ENCODE data around the gene CMTM8.
A peak's percentile ranks its signal among the peaks of the same experiment; 100 is the strongest.

The CMTM8 gene

GRCh38 chr3:32258869-32259268, 20.4 kb downstream of the CMTM8 start:
- in situ Hi-C loops (cut with HindIII; ENCODE audit: low pct_ligation_motif_present, low pct_unique_long_range_greater_than_20kb, low sequenced_read_pairs), result no loop called here
- DNase-seq, result no peak

GRCh38 chr3:32261545-32261944, 23.1 kb downstream of the CMTM8 start:
- in situ Hi-C loops (cut with HindIII; ENCODE audit: low pct_ligation_motif_present, low pct_unique_long_range_greater_than_20kb, low sequenced_read_pairs), result no loop called here
- DNase-seq, result no peak

- DNase-seq, result no peak
- in situ Hi-C loops (cut with HindIII; ENCODE audit: low pct_ligation_motif_present, low pct_unique_long_range_greater_than_20kb, low sequenced_read_pairs), result no loop called here
These were observed 23.7 kb downstream of the CMTM8 start for GRCh38 chr3:32262201-32262600.

GRCh38 chr3:32274306-32274705, 35.8 kb downstream of the CMTM8 start:
- in situ Hi-C loops (cut with HindIII; ENCODE audit: low pct_ligation_motif_present, low pct_unique_long_range_greater_than_20kb, low sequenced_read_pairs), result no loop called here
- no peak for DNase-seq

GRCh38 chr3:32275506-32275905, 37.0 kb downstream of the CMTM8 start:
- no peak for DNase-seq
- in situ Hi-C loops (cut with HindIII; ENCODE audit: low pct_ligation_motif_present, low pct_unique_long_range_greater_than_20kb, low sequenced_read_pairs), result no loop called here

- no peak for DNase-seq
- in situ Hi-C loops (cut with HindIII; ENCODE audit: low pct_ligation_motif_present, low pct_unique_long_range_greater_than_20kb, low sequenced_read_pairs), result no loop called here
These were observed 37.9 kb downstream of the CMTM8 start for GRCh38 chr3:32276279-32276841.

GRCh38 chr3:32278714-32279113, 40.2 kb downstream of the CMTM8 start:
- in situ Hi-C loops (cut with HindIII; ENCODE audit: low pct_ligation_motif_present, low pct_unique_long_range_greater_than_20kb, low sequenced_read_pairs), result no loop called here
- DNase-seq, result no peak

GRCh38 chr3:32280262-32280910, 41.9 kb downstream of the CMTM8 start:
- in situ Hi-C loops (cut with HindIII; ENCODE audit: low pct_ligation_motif_present, low pct_unique_long_range_greater_than_20kb, low sequenced_read_pairs), result no loop called here
- DNase-seq, result no peak

- no peak for DNase-seq
- in situ Hi-C loops (cut with HindIII; ENCODE audit: low pct_ligation_motif_present, low pct_unique_long_range_greater_than_20kb, low sequenced_read_pairs), result no loop called here
These were observed 43.2 kb downstream of the CMTM8 start for GRCh38 chr3:32281570-32282106.

- DNase-seq, result no peak
- in situ Hi-C loops (cut with HindIII; ENCODE audit: low pct_ligation_motif_present, low pct_unique_long_range_greater_than_20kb, low sequenced_read_pairs), result no loop called here
These were observed 44.2 kb downstream of the CMTM8 start for GRCh38 chr3:32282578-32283154.

- no peak for DNase-seq
- in situ Hi-C loops (cut with HindIII; ENCODE audit: low pct_ligation_motif_present, low pct_unique_long_range_greater_than_20kb, low sequenced_read_pairs), result no loop called here
These were observed 44.8 kb downstream of the CMTM8 start for GRCh38 chr3:32283304-32283703.

GRCh38 chr3:32284443-32285212, 46.1 kb downstream of the CMTM8 start:
- DNase-seq, result no peak
- in situ Hi-C loops (cut with HindIII; ENCODE audit: low pct_ligation_motif_present, low pct_unique_long_range_greater_than_20kb, low sequenced_read_pairs), result no loop called here

- no peak for DNase-seq
- in situ Hi-C loops (cut with HindIII; ENCODE audit: low pct_ligation_motif_present, low pct_unique_long_range_greater_than_20kb, low sequenced_read_pairs), result no loop called here
These were observed 47.4 kb downstream of the CMTM8 start for GRCh38 chr3:32285891-32286290.

- no peak for DNase-seq
- in situ Hi-C loops (cut with HindIII; ENCODE audit: low pct_ligation_motif_present, low pct_unique_long_range_greater_than_20kb, low sequenced_read_pairs), result no loop called here
These were observed 50.3 kb downstream of the CMTM8 start for GRCh38 chr3:32288819-32289218.

- in situ Hi-C loops (cut with HindIII; ENCODE audit: low pct_ligation_motif_present, low pct_unique_long_range_greater_than_20kb, low sequenced_read_pairs), result no loop called here
- no peak for DNase-seq
These were observed 52.1 kb downstream of the CMTM8 start for GRCh38 chr3:32290619-32291018.

- in situ Hi-C loops (cut with HindIII; ENCODE audit: low pct_ligation_motif_present, low pct_unique_long_range_greater_than_20kb, low sequenced_read_pairs), result no loop called here
- DNase-seq, result no peak
These were observed 53.8 kb downstream of the CMTM8 start for GRCh38 chr3:32292085-32292796.

- DNase-seq, result no peak
- in situ Hi-C loops (cut with HindIII; ENCODE audit: low pct_ligation_motif_present, low pct_unique_long_range_greater_than_20kb, low sequenced_read_pairs), result no loop called here
These were observed 55.4 kb downstream of the CMTM8 start for GRCh38 chr3:32293903-32294302.

GRCh38 chr3:32296251-32297204, 58.0 kb downstream of the CMTM8 start:
- peak; percentile 44 for DNase-seq
- in situ Hi-C loops (cut with HindIII; ENCODE audit: low pct_ligation_motif_present, low pct_unique_long_range_greater_than_20kb, low sequenced_read_pairs), result no loop called here

All from ACHN (cell line).